ENCODE measurements around the gene CDC42BPA.

The CDC42BPA gene

GRCh38 chr1:226989085-226989920 lies 329.0 kb downstream of the CDC42BPA start:
- DNase-seq = no peak

- no peak for DNase-seq
Observed at GRCh38 chr1:226988334-226988666, 330.0 kb downstream of the CDC42BPA start.

- DNase-seq = no peak
Observed at GRCh38 chr1:226987623-226988333, 330.5 kb downstream of the CDC42BPA start.

GRCh38 chr1:226987179-226987536 lies 331.1 kb downstream of the CDC42BPA start:
- no peak for DNase-seq

- DNase-seq = no peak
Observed at GRCh38 chr1:226986496-226987178, 331.7 kb downstream of the CDC42BPA start.

- DNase-seq = no peak
Observed at GRCh38 chr1:226985839-226986463, 332.3 kb downstream of the CDC42BPA start.

- DNase-seq = no peak
Observed at GRCh38 chr1:226985239-226985838, 333.0 kb downstream of the CDC42BPA start.

- no peak for DNase-seq
Observed at GRCh38 chr1:226984521-226985238, 333.6 kb downstream of the CDC42BPA start.

GRCh38 chr1:226983992-226984364 lies 334.3 kb downstream of the CDC42BPA start:
- no peak for DNase-seq

GRCh38 chr1:226983247-226983991 lies 334.9 kb downstream of the CDC42BPA start:
- DNase-seq = no peak

- DNase-seq = no peak
Observed at GRCh38 chr1:226982451-226983177, 335.7 kb downstream of the CDC42BPA start.

- DNase-seq = no peak
Observed at GRCh38 chr1:226981838-226982237, 336.5 kb downstream of the CDC42BPA start.

- no peak for DNase-seq
Observed at GRCh38 chr1:226981386-226981817, 336.9 kb downstream of the CDC42BPA start.

- DNase-seq = no peak
Observed at GRCh38 chr1:226980565-226981385, 337.5 kb downstream of the CDC42BPA start.

GRCh38 chr1:226980122-226980560 lies 338.2 kb downstream of the CDC42BPA start:
- no peak for DNase-seq

- no peak for DNase-seq
Observed at GRCh38 chr1:226979517-226980121, 338.7 kb downstream of the CDC42BPA start.

- no peak for DNase-seq
Observed at GRCh38 chr1:226979115-226979516, 339.2 kb downstream of the CDC42BPA start.

GRCh38 chr1:226978432-226979114 lies 339.7 kb downstream of the CDC42BPA start:
- no peak for DNase-seq
